Measurements from ENCODE around the gene JAZF1. TPM values are rescaled to one million over a fixed set of nuclear protein-coding genes. Genes with fewer than 3 reads are reported as not detected.

Gene JAZF1
- total RNA-seq, 1 experiment from 2014 or later, result 3.4 TPM

DNA sequence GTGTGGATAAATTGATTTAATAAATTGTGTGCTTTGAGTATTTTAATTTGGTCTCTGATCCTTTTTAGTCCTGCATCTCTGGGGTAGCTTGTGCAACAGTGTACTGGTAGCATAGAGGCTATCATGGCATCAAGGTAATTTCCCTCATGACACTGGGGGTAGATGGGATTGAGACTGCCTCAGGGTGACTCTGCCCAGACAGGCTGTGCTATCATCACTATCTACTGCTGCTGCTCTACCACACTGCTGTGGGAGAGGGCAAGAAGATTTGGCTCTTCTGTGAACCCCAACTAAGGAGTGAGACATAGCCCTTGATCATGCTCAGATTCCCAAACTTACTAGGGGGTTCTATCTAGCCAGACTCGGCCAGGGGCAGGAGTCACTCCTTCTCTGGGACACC lies 43.6 kb upstream of the JAZF1 start:
- intact Hi-C loops (cut with micrococcal nuclease), result no loop called here
- ATAC-seq (no peak), DNase-seq (ENCODE audit: low read depth, low spot score) (no peak)
- ChIA-PET CTCF (no interaction called here), RAD21 (ENCODE audit: low non-redundant PET in 1 of 2, low total read pairs in 2 of 2, uncharacterized antibody in 2 of 2, unreplicated experiment in 2 of 2) (no interaction called here), POLR2A (no interaction called here)
- Histone ChIP-seq H3K9ac (ENCODE audit: low read length) (no peak overlapping the region), H3K27me3 (ENCODE audit: insufficient read depth, low read length) (no peaks in the 10 kb centered on the region), H3K9me3 (ENCODE audit: control insufficient read depth in 1 of 2, insufficient read depth in 1 of 2, low read depth in 1 of 2, low read length in 2 of 2) (no peaks in the 10 kb centered on the region), H4K20me1 (ENCODE audit: insufficient read depth) (no peaks in the 10 kb centered on the region), H3K4me3 (replicated peaks in 1 of 2; ENCODE audit: low read depth in 1 of 2, low read length in 2 of 2) (no peak overlapping the region), H3K79me2 (ENCODE audit: insufficient read depth, low read length) (no peaks in the 10 kb centered on the region), H3K4me2 (ENCODE audit: low read length) (no peak overlapping the region), H3K27ac (ENCODE audit: low read depth, low read length) (no peak overlapping the region), H3K36me3 (ENCODE audit: control insufficient read depth in 1 of 2, insufficient read depth in 2 of 2, low read length in 2 of 2) (no peaks in the 10 kb centered on the region), H2AFZ (ENCODE audit: low read depth, low read length, poor library complexity, severe bottlenecking) (no peak overlapping the region), H3K4me1 (ENCODE audit: control insufficient read depth in 1 of 2, insufficient read depth in 2 of 2, low read length in 2 of 2) (peaks cover 0 to 6% of the 10 kb centered on the region in 2 experiments; a peak in 2 of 4 replicates), H3K9me2 (ENCODE audit: insufficient read depth) (no peaks in the 10 kb centered on the region)
- TF ChIP-seq, protein P1, sequence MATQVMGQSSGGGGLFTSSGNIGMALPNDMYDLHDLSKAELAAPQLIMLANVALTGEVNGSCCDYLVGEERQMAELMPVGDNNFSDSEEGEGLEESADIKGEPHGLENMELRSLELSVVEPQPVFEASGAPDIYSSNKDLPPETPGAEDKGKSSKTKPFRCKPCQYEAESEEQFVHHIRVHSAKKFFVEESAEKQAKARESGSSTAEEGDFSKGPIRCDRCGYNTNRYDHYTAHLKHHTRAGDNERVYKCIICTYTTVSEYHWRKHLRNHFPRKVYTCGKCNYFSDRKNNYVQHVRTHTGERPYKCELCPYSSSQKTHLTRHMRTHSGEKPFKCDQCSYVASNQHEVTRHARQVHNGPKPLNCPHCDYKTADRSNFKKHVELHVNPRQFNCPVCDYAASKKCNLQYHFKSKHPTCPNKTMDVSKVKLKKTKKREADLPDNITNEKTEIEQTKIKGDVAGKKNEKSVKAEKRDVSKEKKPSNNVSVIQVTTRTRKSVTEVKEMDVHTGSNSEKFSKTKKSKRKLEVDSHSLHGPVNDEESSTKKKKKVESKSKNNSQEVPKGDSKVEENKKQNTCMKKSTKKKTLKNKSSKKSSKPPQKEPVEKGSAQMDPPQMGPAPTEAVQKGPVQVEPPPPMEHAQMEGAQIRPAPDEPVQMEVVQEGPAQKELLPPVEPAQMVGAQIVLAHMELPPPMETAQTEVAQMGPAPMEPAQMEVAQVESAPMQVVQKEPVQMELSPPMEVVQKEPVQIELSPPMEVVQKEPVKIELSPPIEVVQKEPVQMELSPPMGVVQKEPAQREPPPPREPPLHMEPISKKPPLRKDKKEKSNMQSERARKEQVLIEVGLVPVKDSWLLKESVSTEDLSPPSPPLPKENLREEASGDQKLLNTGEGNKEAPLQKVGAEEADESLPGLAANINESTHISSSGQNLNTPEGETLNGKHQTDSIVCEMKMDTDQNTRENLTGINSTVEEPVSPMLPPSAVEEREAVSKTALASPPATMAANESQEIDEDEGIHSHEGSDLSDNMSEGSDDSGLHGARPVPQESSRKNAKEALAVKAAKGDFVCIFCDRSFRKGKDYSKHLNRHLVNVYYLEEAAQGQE (IDR thresholded peaks at IDR 0.05; ENCODE audit: low read depth), result no peak
- TF ChIP-seq, protein P2, sequence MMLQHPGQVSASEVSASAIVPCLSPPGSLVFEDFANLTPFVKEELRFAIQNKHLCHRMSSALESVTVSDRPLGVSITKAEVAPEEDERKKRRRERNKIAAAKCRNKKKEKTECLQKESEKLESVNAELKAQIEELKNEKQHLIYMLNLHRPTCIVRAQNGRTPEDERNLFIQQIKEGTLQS (IDR thresholded peaks at IDR 0.05), result no peak
- BruUV-seq (replicated peaks), result no TSS peak

DNA sequence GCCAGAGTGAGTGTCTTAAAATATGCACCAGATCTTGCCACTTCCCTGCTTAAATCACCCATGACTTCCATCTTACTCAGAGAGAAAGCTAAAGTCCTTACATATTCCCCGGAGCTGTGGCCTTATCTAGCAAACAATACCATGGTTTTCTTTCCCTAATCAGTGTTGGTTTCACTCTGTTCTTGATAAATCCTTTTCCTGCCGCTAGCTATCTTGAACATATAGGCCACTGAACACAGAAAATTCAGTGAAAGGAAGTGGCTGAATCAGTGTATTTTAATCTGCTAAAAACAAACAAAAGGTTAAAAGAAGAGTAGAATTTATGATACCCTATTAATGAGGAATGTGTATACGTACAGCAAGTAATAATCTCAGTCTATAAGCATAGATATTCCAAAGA lies 42.0 kb upstream of the JAZF1 start:
- H3K27ac ChIP-seq (ENCODE audit: low read depth, low read length), result no peak overlapping the region
- ATAC-seq (no peak), DNase-seq (ENCODE audit: low read depth, low spot score) (no peak)
- no TSS peak for BruUV-seq (replicated peaks)
- ChIA-PET CTCF (no interaction called here), POLR2A (no interaction called here), RAD21 (ENCODE audit: low non-redundant PET in 1 of 2, low total read pairs in 2 of 2, uncharacterized antibody in 2 of 2, unreplicated experiment in 2 of 2) (no interaction called here)
- H2AFZ ChIP-seq (ENCODE audit: low read depth, low read length, poor library complexity, severe bottlenecking), result no peak overlapping the region
- no peak overlapping the region for H3K4me3 ChIP-seq (replicated peaks in 1 of 2; ENCODE audit: low read depth in 1 of 2, low read length in 2 of 2)
- no peaks in the 10 kb centered on the region for H3K27me3 ChIP-seq (ENCODE audit: insufficient read depth, low read length)
- intact Hi-C loops (cut with micrococcal nuclease), result no loop called here
- H3K9me3 ChIP-seq (ENCODE audit: control insufficient read depth in 1 of 2, insufficient read depth in 1 of 2, low read depth in 1 of 2, low read length in 2 of 2), result no peaks in the 10 kb centered on the region
- H3K9me2 ChIP-seq (ENCODE audit: insufficient read depth), result no peaks in the 10 kb centered on the region
- H3K36me3 ChIP-seq (ENCODE audit: control insufficient read depth in 1 of 2, insufficient read depth in 2 of 2, low read length in 2 of 2), result no peaks in the 10 kb centered on the region
- no peaks in the 10 kb centered on the region for H4K20me1 ChIP-seq (ENCODE audit: insufficient read depth)
- TF ChIP-seq, protein P3, sequence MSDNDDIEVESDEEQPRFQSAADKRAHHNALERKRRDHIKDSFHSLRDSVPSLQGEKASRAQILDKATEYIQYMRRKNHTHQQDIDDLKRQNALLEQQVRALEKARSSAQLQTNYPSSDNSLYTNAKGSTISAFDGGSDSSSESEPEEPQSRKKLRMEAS (IDR thresholded peaks at IDR 0.05), result no peak
- TF ChIP-seq EGR1 (IDR thresholded peaks at IDR 0.05; ENCODE audit: low read depth), result no peak
- TF ChIP-seq, protein P2 (IDR thresholded peaks at IDR 0.05), result no peak
- peaks cover 0 to 6% of the 10 kb centered on the region in 2 experiments; a peak in 2 of 4 replicates for H3K4me1 ChIP-seq (ENCODE audit: control insufficient read depth in 1 of 2, insufficient read depth in 2 of 2, low read length in 2 of 2)
- no peaks in the 10 kb centered on the region for H3K79me2 ChIP-seq (ENCODE audit: insufficient read depth, low read length)
- H3K9ac ChIP-seq (ENCODE audit: low read length), result no peak overlapping the region
- H3K4me2 ChIP-seq (ENCODE audit: low read length), result no peak overlapping the region
